Endothelial cell (in vitro differentiated cells): ENCODE measurements around the gene POLR1A. TPM values are rescaled to one million over a fixed set of nuclear protein-coding genes. Genes with fewer than 3 reads are reported as not detected.

Experiments
- DNase-seq: peaks from one replicate; pipeline ENCODE4 v3.0.0; 2021; ENCODE audit warnings: low spot score
- H3K27ac Mint-ChIP-seq: one replicate; pipeline ENCODE4 v1.8.0; 2021; ENCODE audit warnings: mixed read lengths, inconsistent platforms; ENCODE audit not compliant: unreplicated experiment
- H3K27me3 Mint-ChIP-seq: one replicate; pipeline ENCODE4 v1.8.0; 2021; ENCODE audit warnings: mild to moderate bottlenecking, moderate library complexity, mixed read lengths, inconsistent platforms; ENCODE audit not compliant: unreplicated experiment
- H3K36me3 Mint-ChIP-seq: one replicate; pipeline ENCODE4 v1.8.0; 2021; ENCODE audit warnings: mild to moderate bottlenecking, low read depth, mixed read lengths, inconsistent platforms; ENCODE audit not compliant: unreplicated experiment
- H3K4me1 Mint-ChIP-seq: one replicate; pipeline ENCODE4 v1.8.0; 2021; ENCODE audit warnings: mild to moderate bottlenecking, mixed read lengths, inconsistent platforms; ENCODE audit not compliant: unreplicated experiment
- H3K4me3 Mint-ChIP-seq: one replicate; pipeline ENCODE4 v1.8.0; 2021; ENCODE audit warnings: mild to moderate bottlenecking, mixed read lengths, inconsistent platforms; ENCODE audit not compliant: unreplicated experiment
- H3K9me3 Mint-ChIP-seq: one replicate; pipeline ENCODE4 v1.8.0; 2021; ENCODE audit warnings: mixed read lengths, inconsistent platforms; ENCODE audit not compliant: unreplicated experiment
- CTCF ChIP-seq: fragments of 200-600 bp; sonication (generic); IDR thresholded peaks from one replicate; pipeline ENCODE4 v1.5.0; 2021; ENCODE audit warnings: antibody characterized with exemption; ENCODE audit not compliant: unreplicated experiment
- total RNA-seq: library from RNA; stranded (reverse); fragmentation: NEBNext Ultra II Directional; extraction: Animal tissue kit (Norgen Biotek cat#: 25700); gene quantifications from one replicate; pipeline ENCODE4 v1.2.1, GENCODE V29; 2021; ENCODE audit not compliant: unreplicated experiment

The POLR1A gene
- total RNA-seq, 1 donor from 2014 or later, result 30.4 TPM

GRCh38 chr2:86065512-86065911 is 40.2 kb downstream of the POLR1A start:
- no peak for TF ChIP-seq CTCF
- Mint-ChIP-seq H3K9me3 (no peaks in the 10 kb centered on the region), H3K27me3 (no peaks in the 10 kb centered on the region), H3K36me3 (peaks cover 45% of the 10 kb centered on the region), H3K4me3 (peak overlapping the region; percentile 39), H3K27ac (no peak overlapping the region), H3K4me1 (no peaks in the 10 kb centered on the region)
- DNase-seq, result no peak

GRCh38 chr2:86064006-86064405 is 41.7 kb downstream of the POLR1A start:
- no peak for TF ChIP-seq CTCF
- Mint-ChIP-seq H3K27me3 (no peaks in the 10 kb centered on the region), H3K9me3 (no peaks in the 10 kb centered on the region), H3K36me3 (peaks cover 37% of the 10 kb centered on the region), H3K4me3 (no peak overlapping the region), H3K4me1 (no peaks in the 10 kb centered on the region), H3K27ac (no peak overlapping the region)
- DNase-seq, result no peak

GRCh38 chr2:86062043-86062442 is 43.6 kb downstream of the POLR1A start:
- Mint-ChIP-seq H3K4me1 (no peaks in the 10 kb centered on the region), H3K27ac (no peak overlapping the region), H3K36me3 (peaks cover 37% of the 10 kb centered on the region), H3K9me3 (no peaks in the 10 kb centered on the region), H3K4me3 (no peak overlapping the region), H3K27me3 (no peaks in the 10 kb centered on the region)
- DNase-seq, result no peak
- no peak for TF ChIP-seq CTCF

DNA sequence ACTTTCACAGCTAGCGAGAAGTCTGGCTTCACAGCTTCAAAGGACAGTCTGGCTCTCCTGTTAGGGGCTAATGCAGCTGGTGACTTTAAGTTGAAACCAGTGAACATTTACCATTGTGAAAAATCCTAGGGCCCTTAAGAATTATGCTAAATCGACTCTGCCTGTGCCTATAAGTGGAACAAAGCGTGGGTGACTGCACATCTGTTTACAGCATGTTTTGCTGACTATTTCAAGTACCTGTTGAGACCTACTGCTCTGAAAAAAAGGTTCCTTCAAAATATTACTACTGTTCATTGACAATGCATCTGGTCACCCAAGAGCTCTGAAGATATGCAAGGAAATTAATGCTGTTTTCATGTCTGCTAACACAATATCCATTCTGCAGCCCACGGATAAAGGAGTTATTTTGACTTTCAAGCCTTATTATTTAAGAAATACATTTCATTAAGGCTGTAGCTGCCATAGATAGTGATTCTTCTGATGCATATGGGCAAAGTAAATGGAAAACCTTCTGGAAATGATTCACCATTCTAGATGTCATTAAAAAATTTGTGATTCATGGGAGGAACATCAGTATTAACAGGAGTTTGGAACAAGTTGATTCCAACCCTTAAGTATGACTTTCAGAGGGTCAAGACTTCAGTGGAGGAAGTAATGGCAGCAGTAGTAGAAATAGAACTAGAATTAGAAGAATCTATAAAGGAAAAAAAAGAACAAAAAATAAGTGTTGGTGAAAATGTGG is 48.9 kb downstream of the POLR1A start:
- no peak overlapping the region for H3K27ac Mint-ChIP-seq
- no peak for TF ChIP-seq CTCF
- DNase-seq, result no peak
- peaks cover 26% of the 10 kb centered on the region for H3K36me3 Mint-ChIP-seq
- H3K9me3 Mint-ChIP-seq, result no peaks in the 10 kb centered on the region
- H3K4me3 Mint-ChIP-seq, result no peak overlapping the region
- H3K4me1 Mint-ChIP-seq, result no peaks in the 10 kb centered on the region
- H3K27me3 Mint-ChIP-seq, result no peaks in the 10 kb centered on the region

GRCh38 chr2:86055314-86055713 is 50.4 kb downstream of the POLR1A start:
- Mint-ChIP-seq H3K27me3 (no peaks in the 10 kb centered on the region), H3K27ac (no peak overlapping the region), H3K4me3 (no peak overlapping the region), H3K36me3 (peaks cover 22% of the 10 kb centered on the region), H3K4me1 (no peaks in the 10 kb centered on the region), H3K9me3 (no peaks in the 10 kb centered on the region)
- DNase-seq, result no peak
- no peak for TF ChIP-seq CTCF
